Activated CD4-positive, alpha-beta T cell treated with anti-CD3 and anti-CD28 coated beads, Interleukin-2, amount 10 ng/mL, durations not matched to agents 7 days and 5 days (primary cell): ENCODE results near the gene LRRC75A. TPM values are rescaled to one million over a fixed set of nuclear protein-coding genes. Genes with fewer than 3 reads are reported as not detected.
"Not testable (repeated sequence)": the region's sequence is repeated elsewhere in the genome, so short reads cannot be mapped to it uniquely, and the experiment has no call there.

Experiments
- CTCF ChIA-PET: fragments of 350-600 bp; sonication (Branson Sonifier 250); formaldehyde crosslinking; loops from one replicate; lab custom pipeline; 2021; ENCODE audit warnings: antibody characterized with exemption; lab: Charles Lee
- POLR2A ChIA-PET: fragments of 350-600 bp; sonication (Branson Sonifier 250); formaldehyde crosslinking; loops from one replicate; lab custom pipeline; 2021; ENCODE audit warnings: antibody characterized with exemption; lab: Charles Lee
- DNase-seq: peaks from one replicate; pipeline ENCODE4 v3.0.0-alpha.2; 2020
- H3K27ac Mint-ChIP-seq: one replicate; pipeline ENCODE4 v1.8.0; 2021; ENCODE audit warnings: mild to moderate bottlenecking, moderate library complexity, mixed read lengths
- H3K27me3 Mint-ChIP-seq: one replicate; pipeline ENCODE4 v1.8.0; 2021; ENCODE audit warnings: mixed read lengths
- H3K36me3 Mint-ChIP-seq: one replicate; pipeline ENCODE4 v1.8.0; 2021; ENCODE audit warnings: low read depth, mixed read lengths
- H3K4me1 Mint-ChIP-seq: one replicate; pipeline ENCODE4 v1.8.0; 2021; ENCODE audit warnings: mixed read lengths
- H3K4me3 Mint-ChIP-seq: one replicate; pipeline ENCODE4 v1.8.0; 2021; ENCODE audit warnings: mild to moderate bottlenecking, moderate library complexity, mixed read lengths
- H3K9me3 Mint-ChIP-seq: one replicate; pipeline ENCODE4 v1.8.0; 2021; ENCODE audit warnings: mixed read lengths
- total RNA-seq, 2 experiments: library from RNA; stranded (reverse); gene quantifications; one replicate each; pipeline ENCODE4 v1.2.3, GENCODE V29; 2021

Gene LRRC75A
- total RNA-seq, 2 experiments from 2014 or later: 1.7 to 2.0 TPM

- ChIA-PET POLR2A (interaction anchor here (1.2 kb wide), 1 partner anchor 20 kb away, joined by 4 read pairs; no protein-coding TSS in a partner anchor), CTCF (interaction anchor here (0.7 to 3.8 kb wide), 5 partner anchors 9 to 54 kb away, joined by 3 to 17 read pairs (median 5); no protein-coding TSS in a partner anchor)
- peaks cover 56% of the 10 kb centered on the region for H3K4me1 Mint-ChIP-seq
- H3K27ac Mint-ChIP-seq: peak overlapping the region; percentile 54
- DNase-seq: no peak
- peaks cover 52% of the 10 kb centered on the region for H3K36me3 Mint-ChIP-seq
- H3K4me3 Mint-ChIP-seq: peak overlapping the region; percentile 28
- no peaks in the 10 kb centered on the region for H3K9me3 Mint-ChIP-seq
- H3K27me3 Mint-ChIP-seq: no peaks in the 10 kb centered on the region
These were observed 73.9 kb downstream of the LRRC75A start for GRCh38 chr17:16417896-16418684.

GRCh38 chr17:16417399-16417798, 74.6 kb downstream of the LRRC75A start:
- peaks cover 57% of the 10 kb centered on the region for H3K4me1 Mint-ChIP-seq
- ChIA-PET POLR2A (no interaction called here), CTCF (interaction anchor here (1.2 to 3.8 kb wide), 4 partner anchors 10 to 54 kb away, joined by 3 to 17 read pairs (median 4); no protein-coding TSS in a partner anchor)
- peaks cover 47% of the 10 kb centered on the region for H3K36me3 Mint-ChIP-seq
- peak overlapping the region; percentile 99 for H3K4me3 Mint-ChIP-seq
- H3K27ac Mint-ChIP-seq: peak overlapping the region; percentile 99
- H3K9me3 Mint-ChIP-seq: no peaks in the 10 kb centered on the region
- no peaks in the 10 kb centered on the region for H3K27me3 Mint-ChIP-seq
- DNase-seq: no peak

- Mint-ChIP-seq H3K36me3 (peaks cover 35% of the 10 kb centered on the region), H3K4me1 (peaks cover 52% of the 10 kb centered on the region), H3K27me3 (no peaks in the 10 kb centered on the region), H3K9me3 (no peaks in the 10 kb centered on the region), H3K4me3 (peak within 1 kb of the TSS; percentile 99), H3K27ac (peak within 1 kb of the TSS; percentile 99)
- peak; percentile 64 for DNase-seq
- ChIA-PET CTCF (interaction anchor here (1.0 to 3.8 kb wide), 8 partner anchors 12 to 107 kb away, joined by 3 to 17 read pairs (median 4); partner anchors contain the start of gene UBB), POLR2A (interaction anchor here (0.6 kb wide), 1 partner anchor 314 kb away, joined by 3 read pairs; no protein-coding TSS in a partner anchor)
These were observed 76.7 kb downstream of the LRRC75A start, which contains the start of gene TRPV2 for GRCh38 chr17:16415031-16415924. Gene TRPV2, plus strand, starts transcription at chr17:16415571. Its CDS starts 2,098 bp downstream, at chr17:16417669.

- ChIA-PET POLR2A (no interaction called here), CTCF (interaction anchor here (1.5 kb wide), 1 partner anchor 12 kb away, joined by 4 read pairs; no protein-coding TSS in a partner anchor)
- no peak overlapping the region for H3K4me3 Mint-ChIP-seq
- no peak for DNase-seq
- H3K9me3 Mint-ChIP-seq: no peaks in the 10 kb centered on the region
- peaks cover 8% of the 10 kb centered on the region for H3K4me1 Mint-ChIP-seq
- H3K27ac Mint-ChIP-seq: no peak overlapping the region
- peaks cover 16% of the 10 kb centered on the region for H3K27me3 Mint-ChIP-seq
- no peaks in the 10 kb centered on the region for H3K36me3 Mint-ChIP-seq
These were observed 83.9 kb downstream of the LRRC75A start for GRCh38 chr17:16407911-16408588.

GRCh38 chr17:16406742-16407674, 85.0 kb downstream of the LRRC75A start:
- H3K9me3 Mint-ChIP-seq: no peaks in the 10 kb centered on the region

GRCh38 chr17:16403847-16404246, 88.1 kb downstream of the LRRC75A start:
- peaks cover 16% of the 10 kb centered on the region for H3K27me3 Mint-ChIP-seq
- H3K9me3 Mint-ChIP-seq, POLR2A ChIA-PET, H3K27ac Mint-ChIP-seq, H3K36me3 Mint-ChIP-seq, H3K4me1 Mint-ChIP-seq, H3K4me3 Mint-ChIP-seq, DNase-seq, CTCF ChIA-PET: not testable (repeated sequence)

More at GRCh38 chr17:16406742-16407674, 85.0 kb downstream of the LRRC75A start:
- Mint-ChIP-seq H3K36me3 (no peaks in the 10 kb centered on the region), H3K4me3 (no peak overlapping the region), H3K27me3 (peaks cover 16% of the 10 kb centered on the region), H3K4me1 (peaks cover 7% of the 10 kb centered on the region), H3K27ac (no peak overlapping the region)
- ChIA-PET CTCF (interaction anchor here (1.5 kb wide), 1 partner anchor 11 kb away, joined by 4 read pairs; no protein-coding TSS in a partner anchor), POLR2A (no interaction called here)
- DNase-seq: no peak

GRCh38 chr17:16398270-16399267, 93.4 kb downstream of the LRRC75A start:
- Mint-ChIP-seq H3K36me3 (no peaks in the 10 kb centered on the region), H3K9me3 (no peaks in the 10 kb centered on the region)

GRCh38 chr17:16396693-16397092, 95.3 kb downstream of the LRRC75A start:
- H3K9me3 Mint-ChIP-seq, H3K27me3 Mint-ChIP-seq, DNase-seq, H3K4me3 Mint-ChIP-seq, POLR2A ChIA-PET, H3K4me1 Mint-ChIP-seq, H3K36me3 Mint-ChIP-seq, H3K27ac Mint-ChIP-seq: not testable (repeated sequence)
- CTCF ChIA-PET: interaction anchor here (1.4 to 1.5 kb wide), 2 partner anchors 11 to 18 kb away, joined by 4 to 5 read pairs; partner anchors contain the start of gene TRPV2

More at GRCh38 chr17:16398270-16399267, 93.4 kb downstream of the LRRC75A start:
- ChIA-PET POLR2A (no interaction called here), CTCF (interaction anchor here (1.3 kb wide), 1 partner anchor 15 kb away, joined by 4 read pairs; no protein-coding TSS in a partner anchor)
- H3K27ac Mint-ChIP-seq: peak overlapping the region; percentile 26
- DNase-seq: peak; percentile 36
- H3K4me1 Mint-ChIP-seq: peaks cover 8% of the 10 kb centered on the region
- H3K27me3 Mint-ChIP-seq: no peaks in the 10 kb centered on the region
- H3K4me3 Mint-ChIP-seq: no peak overlapping the region

GRCh38 chr17:16395887-16396286, 96.1 kb downstream of the LRRC75A start:
- H3K36me3 Mint-ChIP-seq, POLR2A ChIA-PET, H3K4me1 Mint-ChIP-seq, H3K4me3 Mint-ChIP-seq, H3K9me3 Mint-ChIP-seq, H3K27me3 Mint-ChIP-seq, DNase-seq, H3K27ac Mint-ChIP-seq: not testable (repeated sequence)
- CTCF ChIA-PET: interaction anchor here (1.5 kb wide), 1 partner anchor 11 kb away, joined by 4 read pairs; no protein-coding TSS in a partner anchor

GRCh38 chr17:16392491-16392890, 99.5 kb downstream of the LRRC75A start:
- CTCF ChIA-PET, H3K9me3 Mint-ChIP-seq, DNase-seq, H3K4me1 Mint-ChIP-seq, POLR2A ChIA-PET, H3K4me3 Mint-ChIP-seq, H3K27ac Mint-ChIP-seq, H3K27me3 Mint-ChIP-seq, H3K36me3 Mint-ChIP-seq: not testable (repeated sequence)
